ENCODE results near the gene CETP.
"Not testable (repeated sequence)": the region's sequence is repeated elsewhere in the genome, so short reads cannot be mapped to it uniquely, and the experiment has no call there.

CETP gene

DNA sequence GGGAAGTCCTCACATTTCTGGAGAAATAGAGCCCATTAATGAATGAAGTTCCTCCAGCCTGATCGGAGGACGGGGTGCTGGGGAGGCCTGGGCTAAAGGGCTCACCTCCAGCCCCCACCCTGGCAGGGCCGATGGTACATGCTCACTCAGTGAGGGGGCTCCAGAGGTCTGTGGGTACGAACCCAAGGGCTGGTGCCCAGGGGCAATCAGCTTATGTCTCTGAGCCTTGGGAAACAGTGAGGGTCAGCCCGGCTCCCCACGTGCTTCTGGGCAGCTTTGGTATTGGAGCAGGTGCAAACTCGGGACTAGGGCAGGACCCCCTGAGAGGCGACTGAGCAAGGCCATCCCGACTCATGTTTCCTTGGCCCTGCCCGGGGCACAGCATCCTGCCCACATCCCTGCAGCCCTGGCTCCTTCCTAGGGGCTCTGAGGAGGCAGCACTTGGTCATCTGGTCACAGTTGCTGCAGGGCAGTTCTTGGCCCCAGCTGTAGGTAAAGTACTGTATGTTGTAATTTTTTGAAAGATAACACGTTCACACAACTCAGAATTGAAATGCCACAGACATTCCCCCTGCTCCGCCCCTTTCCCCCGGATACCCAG lies 969 bp upstream of the CETP start:
- no peak for DNase-seq (ENCODE audit: low read depth)

DNA sequence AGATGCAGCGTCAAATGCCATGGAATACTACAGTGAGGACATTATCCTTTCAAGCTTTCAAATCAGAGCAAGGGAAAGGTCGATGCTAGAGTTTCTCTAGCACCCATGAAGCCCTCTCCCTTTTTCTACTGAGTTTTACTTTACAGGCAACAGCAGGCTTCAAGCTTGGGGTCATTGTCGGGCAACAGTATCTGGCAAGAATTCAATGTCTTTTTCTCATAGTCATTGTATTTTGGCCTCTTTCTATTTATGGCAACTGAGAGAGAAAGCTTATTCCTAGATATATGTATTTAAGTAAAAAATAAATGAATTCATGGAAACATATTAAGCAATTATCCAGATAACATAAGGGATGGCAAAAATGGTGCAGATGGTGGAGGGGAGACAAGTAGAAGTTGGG lies 364 bp upstream of the CETP start:
- no peak for DNase-seq (ENCODE audit: low read depth)

DNA sequence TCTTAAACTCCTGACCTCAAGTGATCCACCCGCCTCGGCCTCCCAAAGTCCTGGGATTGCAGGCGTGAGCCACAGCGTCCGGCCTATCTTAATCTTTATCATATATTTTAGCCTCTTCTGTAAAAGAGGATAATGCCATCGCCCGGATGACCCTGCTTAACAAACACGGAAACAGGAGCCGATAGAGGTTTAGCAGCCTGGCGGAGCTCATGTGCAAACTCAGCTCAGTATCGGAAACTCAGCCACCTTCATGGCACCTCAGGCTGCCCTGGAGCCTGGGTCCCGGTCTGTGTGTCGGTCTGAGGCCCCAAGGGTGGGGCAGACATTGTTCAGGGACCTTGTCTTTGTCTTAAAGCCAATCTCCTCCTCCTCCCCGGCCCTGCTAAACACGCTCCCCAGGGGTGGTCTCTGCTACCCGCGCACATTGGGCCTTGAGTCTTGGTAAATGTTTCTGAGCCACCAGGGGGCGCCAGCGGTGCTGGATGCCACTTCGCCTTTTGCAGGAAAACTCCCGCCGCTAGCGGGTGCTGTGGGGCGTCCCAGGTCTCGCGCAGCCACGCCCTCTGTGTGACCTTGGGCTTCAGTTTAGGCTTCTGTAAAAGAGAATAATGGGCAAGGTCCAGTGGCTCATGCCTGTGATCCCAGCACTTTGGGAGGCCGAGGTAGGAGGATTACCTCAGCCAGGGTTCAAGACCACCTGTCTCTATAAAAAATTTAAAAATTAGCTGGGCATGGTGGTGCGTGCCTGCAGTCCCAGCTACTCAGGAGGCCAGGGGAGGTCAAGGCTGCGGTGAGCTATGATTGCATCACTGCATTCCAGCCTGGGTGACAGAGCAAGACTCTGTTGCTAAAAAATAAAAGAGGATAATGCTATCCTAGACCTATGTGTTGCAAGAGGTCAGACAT lies 2.7 kb downstream of the CETP start:
- peak; percentile 79 for DNase-seq (ENCODE audit: low read depth)

DNA sequence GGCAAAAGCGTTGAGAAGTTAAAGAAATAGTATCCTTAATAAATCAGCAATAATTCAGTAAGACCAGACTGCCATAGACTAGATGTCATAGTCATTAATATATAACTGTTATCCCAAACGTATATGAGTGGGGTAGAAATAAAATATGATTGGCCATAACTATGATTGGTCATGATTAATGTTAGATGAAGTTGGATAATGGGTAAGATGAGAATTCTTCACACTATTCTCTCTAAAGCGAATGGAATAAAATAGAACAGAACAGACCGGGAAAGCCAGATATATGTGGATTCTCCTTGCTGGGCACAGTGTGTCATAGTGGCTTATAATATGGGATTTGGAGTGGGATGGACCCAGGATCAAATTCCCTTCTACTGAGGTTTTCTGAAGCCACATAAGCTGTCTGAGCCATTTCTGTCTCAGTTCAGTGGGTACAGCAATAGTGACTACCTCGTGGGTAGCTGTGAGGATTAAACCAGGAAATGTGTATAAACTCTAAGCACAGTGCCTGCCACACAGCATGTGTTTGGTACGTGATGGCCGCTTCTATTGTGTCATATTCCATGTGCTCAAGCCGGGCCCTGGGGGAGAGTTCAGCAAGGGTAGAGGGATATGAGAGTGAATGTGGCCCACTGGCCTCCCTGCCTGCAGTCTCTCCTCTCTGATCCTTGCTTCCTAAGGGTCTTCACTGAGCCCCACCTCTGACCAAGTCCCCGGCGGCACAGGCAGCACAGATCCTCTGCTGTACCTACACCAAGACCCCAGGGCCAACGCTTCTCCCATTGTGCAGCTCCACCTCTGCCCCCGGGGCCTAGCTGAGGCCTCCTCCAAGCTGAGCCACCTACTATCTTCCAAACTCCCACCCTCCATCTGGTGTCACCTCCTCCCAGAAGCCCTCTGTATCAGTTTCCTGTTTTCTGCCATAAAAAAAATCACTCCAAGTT lies 3.7 kb downstream of the CETP start:
- no peak for DNase-seq (ENCODE audit: low read depth)

DNA sequence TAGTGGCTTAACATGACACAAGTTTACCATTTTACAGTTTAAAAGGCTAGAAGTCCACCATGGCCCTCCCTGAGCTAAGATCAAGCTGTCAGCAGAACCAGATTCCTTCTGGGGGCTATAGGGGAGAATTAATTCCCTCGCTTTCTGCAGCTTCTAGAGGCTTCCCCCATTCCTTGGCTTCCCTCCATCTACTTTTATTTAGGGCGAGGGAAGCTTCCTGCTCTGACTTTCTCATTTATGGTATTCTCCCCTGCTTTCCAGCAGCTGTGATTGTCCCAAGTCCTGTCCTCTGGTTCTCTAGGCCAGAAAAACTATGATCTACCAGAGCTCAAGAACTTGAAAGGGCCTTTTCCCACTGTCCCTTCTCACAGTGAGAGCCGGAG lies 4.3 kb downstream of the CETP start:
- DNase-seq (ENCODE audit: low read depth), result no peak

DNA sequence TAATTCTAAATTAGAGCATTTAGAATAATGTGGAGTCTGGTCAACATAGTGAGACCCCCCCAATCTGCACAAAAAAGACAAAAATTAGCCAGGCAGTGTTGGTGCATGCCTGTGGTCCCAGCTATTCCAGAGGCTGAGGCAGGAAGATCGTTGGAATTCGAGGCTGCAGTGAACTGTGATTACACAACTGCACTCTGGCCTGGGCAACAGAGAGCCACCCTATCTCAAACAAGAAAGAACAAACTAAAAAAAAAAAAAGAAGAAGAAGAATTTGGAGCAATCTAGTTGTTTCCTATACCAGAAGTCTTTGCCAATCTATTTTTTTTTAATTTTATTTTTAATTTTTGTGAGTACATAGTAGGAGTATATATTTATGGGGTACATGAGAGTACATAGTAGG lies 6.0 kb downstream of the CETP start:
- no peak for DNase-seq (ENCODE audit: low read depth)

DNA sequence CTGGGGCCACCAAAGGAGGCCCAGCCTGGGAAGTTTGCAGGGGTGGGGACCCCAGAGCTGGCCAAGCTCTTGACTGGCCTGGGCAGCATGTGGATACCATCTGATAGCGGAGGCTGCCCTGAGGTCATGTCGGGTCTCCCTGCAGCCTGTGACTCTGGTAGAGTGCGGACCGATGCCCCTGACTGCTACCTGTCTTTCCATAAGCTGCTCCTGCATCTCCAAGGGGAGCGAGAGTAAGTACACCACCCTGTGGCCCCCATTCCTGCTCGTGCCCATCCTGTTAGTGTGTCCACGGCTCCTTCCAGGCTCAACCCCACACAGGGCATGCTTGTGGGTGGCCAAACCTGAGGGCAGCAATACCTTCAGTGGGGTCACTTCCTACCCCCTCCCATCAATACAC lies 8.0 kb downstream of the CETP start:
- no peak for DNase-seq (ENCODE audit: low read depth)

DNA sequence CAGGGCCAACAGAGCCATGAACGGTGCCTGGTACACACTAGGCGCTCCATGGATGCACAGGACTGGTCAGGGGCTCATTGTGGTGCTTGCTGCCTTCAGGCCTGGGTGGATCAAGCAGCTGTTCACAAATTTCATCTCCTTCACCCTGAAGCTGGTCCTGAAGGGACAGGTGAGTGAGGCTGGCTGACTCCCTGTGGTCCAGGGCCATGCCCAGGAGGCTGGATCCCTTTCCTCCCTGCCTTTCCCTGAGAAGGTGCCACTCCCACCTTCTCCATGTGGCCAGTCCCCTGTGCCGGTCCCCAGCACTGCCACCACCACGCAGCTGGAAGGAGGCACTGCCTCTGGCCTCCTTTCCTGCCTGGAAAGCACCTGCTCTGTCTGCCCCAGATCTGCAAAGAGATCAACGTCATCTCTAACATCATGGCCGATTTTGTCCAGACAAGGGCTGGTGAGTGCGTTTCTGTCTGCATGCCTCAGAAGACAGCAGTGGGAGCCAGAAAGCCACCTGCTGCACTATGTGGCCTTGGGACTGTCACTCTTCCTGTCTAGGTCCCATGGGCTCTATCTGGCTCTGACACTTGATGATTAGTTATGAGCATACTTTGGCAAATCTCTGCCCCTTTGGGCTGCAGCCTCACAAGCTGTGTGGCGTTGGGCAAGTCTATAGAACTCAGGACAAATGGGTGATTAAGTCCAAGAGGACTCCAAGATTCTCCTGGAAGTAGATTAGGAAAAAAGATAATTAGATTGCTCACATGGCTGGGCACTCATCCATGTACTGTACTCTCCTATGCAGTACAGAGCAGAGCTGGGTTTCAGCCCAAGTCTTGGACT lies 9.4 kb downstream of the CETP start:
- DNase-seq (ENCODE audit: low read depth), result peak; percentile 17

DNA sequence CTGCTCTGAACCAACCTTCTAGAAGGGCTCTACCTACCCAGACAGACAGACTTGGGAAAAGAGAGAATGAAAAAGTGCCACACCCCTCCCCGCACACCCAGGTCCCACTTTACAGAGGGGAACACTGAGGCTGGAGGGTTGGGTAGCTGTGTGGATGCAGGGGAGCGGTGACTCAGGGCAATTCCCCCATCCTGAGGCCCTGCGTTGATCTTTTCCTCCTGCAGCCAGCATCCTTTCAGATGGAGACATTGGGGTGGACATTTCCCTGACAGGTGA lies 10.0 kb downstream of the CETP start:
- no peak for DNase-seq (ENCODE audit: low read depth)

DNA sequence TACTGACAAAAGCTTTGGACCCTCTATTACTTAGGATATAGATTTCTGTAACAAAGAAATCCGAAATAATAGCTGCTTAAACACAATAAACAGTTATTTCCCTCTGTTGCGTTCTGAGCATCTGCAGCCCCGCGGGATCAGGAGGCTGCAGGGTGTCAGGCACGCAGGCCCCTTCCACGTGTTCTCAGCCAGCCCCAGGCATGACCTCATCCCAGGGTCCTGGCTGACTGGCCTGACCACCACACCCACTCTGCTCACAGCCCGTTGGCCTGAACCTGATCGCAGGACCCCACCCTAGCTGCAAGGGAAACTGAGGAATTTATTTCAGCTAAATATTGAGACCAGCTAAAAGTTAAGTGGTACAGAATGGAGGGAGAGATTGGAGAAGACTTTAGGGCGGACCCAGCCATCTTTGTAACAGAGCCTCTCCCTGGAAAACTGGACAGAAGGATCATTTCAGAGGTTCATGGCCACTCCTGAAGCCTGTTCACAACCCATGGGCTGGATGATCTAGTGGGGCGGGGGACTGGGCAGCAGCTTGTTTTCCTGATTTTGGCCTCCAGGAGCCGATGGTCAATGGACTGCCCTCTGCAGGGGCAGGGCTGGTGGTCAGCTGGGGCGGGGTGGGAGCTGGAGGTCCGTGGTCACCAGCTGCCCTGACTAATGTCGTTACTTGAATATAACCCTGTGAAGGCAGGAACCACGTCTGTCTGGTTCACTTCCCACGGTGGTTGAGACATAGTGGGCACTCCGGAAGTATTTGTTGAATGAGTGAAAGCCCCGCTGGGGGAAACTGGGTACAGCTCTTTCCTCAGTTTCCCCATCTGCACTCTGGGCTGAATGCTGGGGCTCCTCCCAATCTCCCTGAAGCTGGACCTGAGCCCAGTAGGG lies 10.9 kb downstream of the CETP start:
- DNase-seq (ENCODE audit: low read depth), result no peak

DNA sequence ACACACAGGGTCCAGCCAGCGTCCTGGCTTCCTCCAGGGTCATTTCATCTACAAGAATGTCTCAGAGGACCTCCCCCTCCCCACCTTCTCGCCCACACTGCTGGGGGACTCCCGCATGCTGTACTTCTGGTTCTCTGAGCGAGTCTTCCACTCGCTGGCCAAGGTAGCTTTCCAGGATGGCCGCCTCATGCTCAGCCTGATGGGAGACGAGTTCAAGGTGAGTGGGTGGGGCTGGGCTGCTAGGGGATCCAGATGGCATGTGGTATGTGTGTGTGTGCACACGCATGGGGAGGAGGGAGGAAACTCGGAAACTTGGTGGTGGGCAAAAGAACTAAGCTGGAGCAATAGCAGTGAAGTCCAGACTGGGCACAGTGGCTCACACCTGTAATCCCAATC lies 11.5 kb downstream of the CETP start:
- DNase-seq (ENCODE audit: low read depth), result no peak

DNA sequence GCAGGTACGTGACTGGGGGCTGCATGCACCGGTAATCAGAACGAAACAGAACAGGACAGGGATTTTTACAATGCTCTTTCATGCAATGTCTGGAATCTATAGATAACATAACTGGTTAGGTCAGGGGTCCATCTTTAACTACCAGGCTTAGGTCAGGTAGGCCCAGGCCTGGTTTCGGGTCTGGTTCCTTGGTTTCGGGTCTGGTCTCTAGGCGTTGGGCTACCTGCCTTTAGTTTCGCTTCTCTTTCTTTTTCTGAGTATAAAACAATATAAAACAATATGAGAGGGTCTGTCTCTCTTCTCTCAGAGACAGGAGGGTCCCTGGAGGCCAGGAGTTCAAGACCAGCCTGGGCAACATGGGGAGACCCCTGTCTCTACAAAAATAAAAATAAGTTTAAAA lies 12.1 kb downstream of the CETP start:
- DNase-seq (ENCODE audit: low read depth), result not testable (repeated sequence)

DNA sequence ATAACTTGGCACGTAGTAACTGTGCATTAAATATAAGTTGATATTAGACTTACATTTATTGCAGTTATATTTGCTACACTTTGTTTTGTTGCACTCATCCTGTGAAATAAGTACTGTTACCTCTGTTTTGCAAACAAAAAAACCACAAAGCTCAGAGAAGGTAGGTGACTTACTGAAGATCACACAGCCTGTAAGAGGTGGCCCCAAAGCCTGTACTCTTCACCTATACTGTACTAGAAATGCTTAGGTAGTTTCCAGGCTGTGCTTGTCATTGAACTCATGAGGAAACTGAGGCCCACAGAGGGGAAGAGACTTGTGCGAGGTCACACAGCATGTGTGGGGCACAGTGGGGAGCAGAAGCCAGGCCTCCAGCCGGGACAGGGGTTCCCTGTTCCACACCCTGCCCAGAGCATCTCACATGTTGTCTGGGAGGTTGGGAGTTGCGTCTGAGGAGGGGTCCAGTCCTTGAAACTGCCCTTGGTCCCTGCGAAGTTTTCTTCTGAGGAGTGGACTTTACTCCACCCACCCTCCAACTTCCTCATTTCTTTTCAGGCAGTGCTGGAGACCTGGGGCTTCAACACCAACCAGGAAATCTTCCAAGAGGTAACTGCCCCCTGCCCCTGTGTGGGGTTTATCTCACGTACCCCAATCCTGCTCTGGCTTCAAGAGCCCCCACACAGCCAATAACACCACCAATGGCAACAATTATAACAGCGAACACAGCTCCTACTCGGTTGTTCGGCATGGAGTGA lies 13.0 kb downstream of the CETP start:
- no peak for DNase-seq (ENCODE audit: low read depth)

DNA sequence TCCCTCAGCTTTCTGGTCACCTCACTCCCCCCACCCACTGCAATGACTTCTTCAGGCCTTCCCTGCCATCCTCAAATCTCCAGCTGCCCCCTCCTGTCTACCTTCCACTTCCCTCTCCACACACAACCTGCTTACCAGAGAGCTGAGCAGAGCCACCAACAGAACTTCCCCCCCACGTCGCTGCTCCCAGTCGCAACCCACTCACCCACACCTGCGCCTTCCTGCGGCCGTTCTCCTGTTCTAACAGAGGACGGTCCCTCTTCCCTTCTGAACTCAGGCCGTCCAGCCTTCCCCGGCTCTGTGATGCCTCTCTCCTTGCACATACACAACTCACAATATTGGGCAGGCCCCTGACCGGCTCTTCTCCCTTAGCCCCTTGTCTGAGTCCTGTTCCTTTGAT lies 14.0 kb downstream of the CETP start:
- DNase-seq (ENCODE audit: low read depth), result no peak

DNA sequence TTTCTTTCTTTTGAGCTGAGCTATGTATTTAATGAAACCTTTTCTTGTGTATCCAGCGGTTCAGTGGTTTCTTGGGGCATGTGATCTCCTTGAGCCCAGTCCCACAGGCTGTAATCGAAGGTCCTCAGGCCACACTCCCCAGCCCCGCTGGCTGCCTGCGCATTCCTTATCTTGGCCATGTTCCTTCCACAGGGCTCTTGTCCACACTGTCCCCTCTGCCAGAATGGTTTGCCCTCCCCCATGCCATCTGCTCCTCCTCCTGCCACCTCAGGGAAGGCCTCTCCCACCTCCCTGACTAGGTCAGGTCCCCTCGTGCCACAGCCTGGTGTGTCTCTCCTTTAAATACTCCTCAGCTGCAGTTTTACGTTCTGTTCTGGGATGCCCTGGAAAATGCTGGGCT lies 15.5 kb downstream of the CETP start:
- no peak for DNase-seq (ENCODE audit: low read depth)

DNA sequence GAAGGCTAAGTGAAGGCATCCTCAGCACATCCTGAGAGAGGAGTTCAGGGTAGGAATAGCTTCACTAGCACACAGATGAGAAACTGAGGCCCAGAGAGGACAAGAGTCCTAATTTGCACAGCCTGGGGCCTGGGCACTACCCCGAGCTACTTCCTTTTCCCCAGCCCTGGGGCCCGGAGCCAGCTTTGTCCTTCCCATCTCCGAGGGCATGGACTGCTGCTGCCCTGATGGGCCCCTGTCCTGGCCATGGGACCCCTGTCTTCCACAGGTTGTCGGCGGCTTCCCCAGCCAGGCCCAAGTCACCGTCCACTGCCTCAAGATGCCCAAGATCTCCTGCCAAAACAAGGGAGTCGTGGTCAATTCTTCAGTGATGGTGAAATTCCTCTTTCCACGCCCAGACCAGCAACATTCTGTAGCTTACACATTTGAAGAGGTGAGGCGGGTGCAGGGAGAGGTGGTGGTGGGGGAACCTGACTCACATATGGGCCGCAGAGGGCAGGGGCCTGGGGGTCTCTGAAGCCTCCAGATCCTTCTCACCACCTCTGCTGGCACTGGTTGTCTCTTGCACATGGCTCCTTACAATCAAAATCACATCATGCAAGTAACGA lies 16.2 kb downstream of the CETP start:
- no peak for DNase-seq (ENCODE audit: low read depth)

DNA sequence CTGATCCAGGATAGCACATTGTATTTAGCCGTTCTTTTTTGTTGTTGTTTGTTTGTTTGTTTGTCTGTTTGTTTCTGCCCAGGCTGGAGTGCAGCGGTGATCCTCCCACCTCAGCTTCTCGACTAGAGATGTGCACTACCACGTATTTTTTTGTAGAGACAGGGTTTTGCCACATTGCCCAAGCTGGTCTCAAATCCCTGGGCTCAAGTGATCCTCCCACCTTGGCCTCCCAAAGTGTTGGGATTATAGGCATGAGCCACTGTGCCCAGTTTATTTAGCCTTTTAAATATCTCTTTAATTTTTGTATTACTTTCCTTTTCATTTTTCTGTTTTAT lies 18.4 kb downstream of the CETP start:
- no peak for DNase-seq (ENCODE audit: low read depth)

DNA sequence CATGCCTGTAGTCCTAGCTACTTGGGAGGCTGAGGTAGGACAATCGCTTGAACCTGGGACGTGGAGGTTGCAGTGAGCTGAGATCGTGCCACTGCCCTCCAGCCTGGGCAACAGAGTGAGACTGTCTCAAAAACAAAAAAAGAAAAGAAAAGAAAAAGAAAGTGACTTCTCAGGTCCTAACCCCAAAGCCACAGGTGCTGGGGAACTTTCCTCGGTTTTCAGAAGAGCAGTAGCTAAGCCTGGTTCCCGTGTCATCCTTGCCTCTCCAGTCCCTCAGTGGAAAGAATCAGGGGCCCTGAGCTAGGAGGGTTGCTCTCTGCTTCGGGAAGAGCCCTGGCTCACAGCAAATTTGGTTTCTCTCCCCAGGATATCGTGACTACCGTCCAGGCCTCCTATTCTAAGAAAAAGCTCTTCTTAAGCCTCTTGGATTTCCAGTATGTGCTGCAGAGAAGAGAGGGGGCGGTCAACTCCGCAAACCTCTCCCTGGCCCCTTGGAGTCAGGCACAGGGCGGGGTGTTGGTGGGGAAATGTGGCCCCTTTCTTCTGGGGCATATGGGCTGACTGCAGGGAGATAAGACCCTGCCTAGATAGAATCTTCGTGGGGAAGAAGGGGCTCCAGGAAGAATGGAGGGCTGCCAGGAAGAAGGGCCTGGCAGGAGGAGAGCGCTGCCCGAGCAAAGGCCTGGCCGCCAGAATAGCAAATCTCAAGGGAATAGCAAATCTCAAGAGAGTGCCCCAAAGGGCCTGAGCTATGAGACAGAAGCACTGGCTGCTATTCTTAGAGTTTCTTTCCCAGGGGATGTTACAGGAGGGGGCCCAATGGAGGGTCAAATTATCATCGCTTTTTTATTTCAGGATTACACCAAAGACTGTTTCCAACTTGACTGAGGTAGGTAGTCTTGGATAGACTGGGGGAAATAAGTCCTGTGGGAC lies 19.3 kb downstream of the CETP start:
- no peak for DNase-seq (ENCODE audit: low read depth)

DNA sequence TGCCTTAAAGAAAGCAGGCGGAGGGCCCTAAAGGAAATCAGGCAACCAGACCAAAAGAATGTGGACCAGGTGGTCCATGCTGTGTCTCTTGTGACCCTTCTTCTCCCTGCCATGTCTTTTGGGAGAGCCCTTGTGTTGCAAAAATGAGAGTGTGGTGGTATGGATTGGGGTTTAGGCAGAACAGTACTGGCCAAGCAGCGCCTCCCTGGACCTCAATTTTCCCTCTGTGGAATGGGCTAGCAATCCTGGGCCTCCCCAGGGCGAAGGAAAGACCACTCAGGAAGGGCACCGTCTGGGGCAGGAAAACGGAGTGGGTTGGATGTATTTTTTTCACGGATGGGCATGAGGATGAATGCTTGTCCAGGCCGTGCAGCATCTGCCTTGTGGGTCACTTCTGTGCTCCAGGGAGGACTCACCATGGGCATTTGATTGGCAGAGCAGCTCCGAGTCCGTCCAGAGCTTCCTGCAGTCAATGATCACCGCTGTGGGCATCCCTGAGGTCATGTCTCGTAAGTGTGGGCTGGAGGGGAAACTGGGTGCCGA lies 20.1 kb downstream of the CETP start:
- no peak for DNase-seq (ENCODE audit: low read depth)
